SK-N-MC (cell line): Measurements from ENCODE around the gene CRIM1.

Experiments
- DNase-seq: peaks from one replicate; pipeline ENCODE4 v3.0.0-alpha.2; 2011; ENCODE audit warnings: low read depth, low spot score
- H3K27ac ChIP-seq: fragments of 200-600 bp; sonication (generic); 2 replicates; pipeline ENCODE4 v1.5.1; 2016; ENCODE audit warnings: mixed run types
- H3K36me3 ChIP-seq: fragments of 200-600 bp; sonication (generic); 2 replicates; pipeline ENCODE4 v1.6.1; 2017; ENCODE audit warnings: antibody characterized with exemption, low read length, mixed read lengths; ENCODE audit not compliant: insufficient read depth
- H3K4me3 ChIP-seq: fragments of 200-600 bp; sonication (generic); 2 replicates; pipeline ENCODE4 v1.5.1; 2016
- H3K9ac ChIP-seq: fragments of 200-600 bp; sonication (generic); 2 replicates; pipeline ENCODE4 v1.8.0; 2017; ENCODE audit warnings: mixed run types, mixed read lengths; ENCODE audit not compliant: insufficient read length
- H3K9me3 ChIP-seq: fragments of 200-600 bp; sonication (generic); 2 replicates; pipeline ENCODE4 v1.6.1; 2017; ENCODE audit warnings: low read depth, mild to moderate bottlenecking, antibody characterized with exemption, low read length, moderate library complexity, mixed read lengths
- EZH2 ChIP-seq: fragments of 200-600 bp; sonication (generic); IDR thresholded peaks from one replicate; pipeline ENCODE4 v1.6.1; 2017; ENCODE audit warnings: antibody characterized with exemption
- FOXP2 ChIP-seq: optimal IDR thresholded peaks from 2 replicates; pipeline ENCODE3; 2011; ENCODE audit warnings: mild to moderate bottlenecking, moderate library complexity; ENCODE audit not compliant: insufficient read depth; ENCODE audit errors: extremely low read length, control extremely low read depth
- POLR2AphosphoS5 ChIP-seq: IDR thresholded peaks from 2 replicates; pipeline ENCODE4 v1.6.1; 2012; ENCODE audit warnings: mild to moderate bottlenecking, low read depth, low read length, borderline replicate concordance

Gene CRIM1

GRCh38 chr2:36539631-36540030 is 184.1 kb downstream of the CRIM1 start:
- TF ChIP-seq FOXP2 = no peak
- TF ChIP-seq EZH2 = no peak
- no peak for TF ChIP-seq POLR2AphosphoS5
- Histone ChIP-seq H3K9ac (no peak overlapping the region), H3K9me3 (no peaks in the 10 kb centered on the region), H3K36me3 (peaks cover 6% of the 10 kb centered on the region; the same call in 1 of the 2 replicates), H3K27ac (no peak overlapping the region), H3K4me3 (no peak overlapping the region)
- DNase-seq = no peak

- Histone ChIP-seq H3K9me3 (no peaks in the 10 kb centered on the region), H3K36me3 (peaks cover 7% of the 10 kb centered on the region; the same call in 1 of the 2 replicates), H3K9ac (no peak overlapping the region), H3K27ac (no peak overlapping the region), H3K4me3 (no peak overlapping the region)
- no peak for TF ChIP-seq FOXP2
- TF ChIP-seq POLR2AphosphoS5 = no peak
- TF ChIP-seq EZH2 = no peak
- DNase-seq = no peak
Observed at GRCh38 chr2:36540986-36541754, 185.6 kb downstream of the CRIM1 start.

GRCh38 chr2:36541891-36542595 is 186.5 kb downstream of the CRIM1 start:
- H3K27ac ChIP-seq = no peak overlapping the region
- peaks cover 9% of the 10 kb centered on the region; the same call in 1 of the 2 replicates for H3K36me3 ChIP-seq

GRCh38 chr2:36544638-36545338 is 189.2 kb downstream of the CRIM1 start:
- no peak overlapping the region for H3K4me3 ChIP-seq
- H3K27ac ChIP-seq = no peak overlapping the region
- H3K9me3 ChIP-seq = no peaks in the 10 kb centered on the region
- H3K36me3 ChIP-seq = peaks cover 30% of the 10 kb centered on the region
- TF ChIP-seq POLR2AphosphoS5 = no peak
- no peak overlapping the region for H3K9ac ChIP-seq
- DNase-seq = no peak

More at GRCh38 chr2:36541891-36542595, 186.5 kb downstream of the CRIM1 start:
- H3K9ac ChIP-seq = no peak overlapping the region
- H3K4me3 ChIP-seq = no peak overlapping the region
- TF ChIP-seq POLR2AphosphoS5 (no peak), EZH2 (no peak), FOXP2 (no peak)
- H3K9me3 ChIP-seq = no peaks in the 10 kb centered on the region
- DNase-seq = no peak

GRCh38 chr2:36545871-36546416 is 190.4 kb downstream of the CRIM1 start:
- Histone ChIP-seq H3K9me3 (no peaks in the 10 kb centered on the region), H3K9ac (no peak overlapping the region), H3K36me3 (peaks cover 40% of the 10 kb centered on the region), H3K27ac (no peak overlapping the region), H3K4me3 (no peak overlapping the region)
- DNase-seq = no peak
- TF ChIP-seq FOXP2 (no peak), EZH2 (no peak), POLR2AphosphoS5 (no peak)

- no peak for TF ChIP-seq POLR2AphosphoS5
- no peak for TF ChIP-seq EZH2
- no peak for TF ChIP-seq FOXP2
- H3K9ac ChIP-seq = no peak overlapping the region
- H3K36me3 ChIP-seq = peaks cover 57% of the 10 kb centered on the region
- H3K9me3 ChIP-seq = no peaks in the 10 kb centered on the region
- no peak for DNase-seq
- no peak overlapping the region for H3K4me3 ChIP-seq
- no peak overlapping the region for H3K27ac ChIP-seq
Observed at GRCh38 chr2:36547906-36548305, 192.3 kb downstream of the CRIM1 start.

GRCh38 chr2:36549165-36549574 is 193.6 kb downstream of the CRIM1 start:
- Histone ChIP-seq H3K36me3 (peaks cover 61% of the 10 kb centered on the region), H3K9me3 (no peaks in the 10 kb centered on the region), H3K4me3 (no peak overlapping the region), H3K9ac (no peak overlapping the region), H3K27ac (peak overlapping the region; percentile 27; the same call in 1 of the 2 replicates)
- no peak for DNase-seq
- no peak for TF ChIP-seq FOXP2
- no peak for TF ChIP-seq EZH2
- no peak for TF ChIP-seq POLR2AphosphoS5

- peaks cover 58% of the 10 kb centered on the region for H3K36me3 ChIP-seq
- H3K9me3 ChIP-seq = no peaks in the 10 kb centered on the region
- no peak overlapping the region for H3K4me3 ChIP-seq
- TF ChIP-seq EZH2 = no peak
- TF ChIP-seq POLR2AphosphoS5 = no peak
- TF ChIP-seq FOXP2 = no peak
- no peak for DNase-seq
- no peak overlapping the region for H3K27ac ChIP-seq
- H3K9ac ChIP-seq = no peak overlapping the region
Observed at GRCh38 chr2:36550006-36550405, 194.4 kb downstream of the CRIM1 start.
